Uterus (tissue), 2 donors: ENCODE measurements around the gene SPANXC.
"Not testable (repeated sequence)": the region's sequence is repeated elsewhere in the genome, so short reads cannot be mapped to it uniquely, and the experiment has no call there.

Experiments
- CTCF ChIP-seq, 4 experiments: fragments of 200-600 bp in 2 of 4; fragments of 450-650 bp in 2 of 4; sonication (generic) in 2 of 4; IDR thresholded peaks; one replicate each; pipeline ENCODE4 v1.5.1; 2016 to 2019; ENCODE audit warnings: antibody characterized with exemption in 4 of 4, mild to moderate bottlenecking in 2 of 4, moderate library complexity in 1 of 4
- POLR2A ChIP-seq, 2 donors: fragments of 450-650 bp; IDR thresholded peaks; one replicate each; pipeline ENCODE4 v1.6.1; 2016; ENCODE audit warnings: antibody characterized with exemption in 2 of 2, mild to moderate bottlenecking in 1 of 2, moderate library complexity in 1 of 2

- TF ChIP-seq POLR2A, CTCF (IDR thresholded peaks at IDR 0.05): not testable (repeated sequence)
Observed at GRCh38 chrX:141242417-141242816, at the start of gene SPANXC.
